Kidney (tissue), 14 donors: ENCODE results near the gene STAB1. TPM values are rescaled to one million over a fixed set of nuclear protein-coding genes. Genes with fewer than 3 reads are reported as not detected.
A peak's percentile ranks its signal among the peaks of the same experiment; 100 is the strongest.

Experiments
- DNase-seq, 5 donors: peaks; one replicate each; pipeline ENCODE4 v3.0.0-alpha.2; 2013 to 2020
- FAIRE-seq: peaks from 2 replicates; lab custom pipeline; 2012; peaks lifted over from hg19 to GRCh38; lab: Jason Lieb, UNC
- H3K27ac ChIP-seq, 2 donors: one replicate each; pipeline ENCODE4 v1.7.0; 2013; ENCODE audit warnings: low read depth in 2 of 2, low read length in 2 of 2, inconsistent platforms in 1 of 2
- H3K27me3 ChIP-seq: one replicate; pipeline ENCODE4 v1.7.1; 2013; ENCODE audit warnings: low read length, inconsistent platforms; ENCODE audit not compliant: control insufficient read depth, insufficient read depth
- H3K36me3 ChIP-seq, 3 donors: one replicate each; pipeline versions ENCODE4 v1.7.0 to v1.7.1; 2013; ENCODE audit warnings: low read length in 3 of 3, control low read depth in 1 of 3, inconsistent platforms in 1 of 3; ENCODE audit not compliant: insufficient read depth in 3 of 3, control insufficient read depth in 2 of 3
- H3K4me1 ChIP-seq, 3 donors: one replicate each; pipeline versions ENCODE4 v1.7.0 to v1.7.1; 2013; ENCODE audit warnings: low read length in 3 of 3, inconsistent platforms in 1 of 3, low read depth in 1 of 3; ENCODE audit not compliant: control insufficient read depth in 2 of 3, insufficient read depth in 2 of 3
- H3K4me3 ChIP-seq, 3 donors: one replicate each; pipeline versions ENCODE4 v1.7.0 to v1.8.1; 2013; ENCODE audit warnings: low read length in 3 of 3, control low read depth in 1 of 3, inconsistent platforms in 1 of 3
- H3K9ac ChIP-seq, 3 donors: one replicate each; pipeline versions ENCODE4 v1.7.0 to v1.7.1; 2013; ENCODE audit warnings: low read length in 3 of 3, control low read depth in 1 of 3, inconsistent platforms in 1 of 3
- H3K9me3 ChIP-seq, 3 donors: one replicate each; pipeline versions ENCODE4 v1.7.0 to v1.7.1; 2013; ENCODE audit warnings: low read length in 3 of 3, control low read depth in 1 of 3, inconsistent platforms in 1 of 3; ENCODE audit not compliant: control insufficient read depth in 2 of 3, insufficient read depth in 1 of 3
- CTCF ChIP-seq: IDR thresholded peaks from 3 replicates; pipeline ENCODE4 v1.5.1; 2012; ENCODE audit warnings: mild to moderate bottlenecking, moderate library complexity, borderline replicate concordance; ENCODE audit not compliant: insufficient read depth; ENCODE audit errors: extremely low read depth
- intact Hi-C: fragments of 100-400 bp; cut with DNase I; formaldehyde crosslinking; loops from one replicate; pipeline ENCODE4 v1.11.1; 2022
- polyA plus RNA-seq: library from polyadenylated mRNA; stranded (reverse); fragments of 350-450 nt; fragmentation: Illumina TruSeq; extraction: RNeasy Lipid Tissue Mini Kit (QIAGEN cat#74804); gene quantifications from one replicate; pipeline ENCODE4 v1.2.3, GENCODE V29; 2014; ENCODE audit warnings: low read depth, low replicate concordance; ENCODE audit not compliant: insufficient read depth
- total RNA-seq: library from RNA; stranded (reverse); fragmentation: NEBNext Ultra II Directional; extraction: Animal tissue kit (Norgen Biotek cat#: 25700); gene quantifications from one replicate; pipeline ENCODE4 v1.2.1, GENCODE V29; 2021
- donor health status: control.
- donor health status: control.
- donor health status: control.
- donor health status: control.
- donor health status: control.
- donor health status: DM: yes; HTN: yes; CAD: no.
- donor health status: Normal renal cell carcinoma (clear cell type).

The STAB1 gene
- total and polyA plus RNA-seq, 2 donors from 2014 or later: 98.4 to 379 TPM

DNA sequence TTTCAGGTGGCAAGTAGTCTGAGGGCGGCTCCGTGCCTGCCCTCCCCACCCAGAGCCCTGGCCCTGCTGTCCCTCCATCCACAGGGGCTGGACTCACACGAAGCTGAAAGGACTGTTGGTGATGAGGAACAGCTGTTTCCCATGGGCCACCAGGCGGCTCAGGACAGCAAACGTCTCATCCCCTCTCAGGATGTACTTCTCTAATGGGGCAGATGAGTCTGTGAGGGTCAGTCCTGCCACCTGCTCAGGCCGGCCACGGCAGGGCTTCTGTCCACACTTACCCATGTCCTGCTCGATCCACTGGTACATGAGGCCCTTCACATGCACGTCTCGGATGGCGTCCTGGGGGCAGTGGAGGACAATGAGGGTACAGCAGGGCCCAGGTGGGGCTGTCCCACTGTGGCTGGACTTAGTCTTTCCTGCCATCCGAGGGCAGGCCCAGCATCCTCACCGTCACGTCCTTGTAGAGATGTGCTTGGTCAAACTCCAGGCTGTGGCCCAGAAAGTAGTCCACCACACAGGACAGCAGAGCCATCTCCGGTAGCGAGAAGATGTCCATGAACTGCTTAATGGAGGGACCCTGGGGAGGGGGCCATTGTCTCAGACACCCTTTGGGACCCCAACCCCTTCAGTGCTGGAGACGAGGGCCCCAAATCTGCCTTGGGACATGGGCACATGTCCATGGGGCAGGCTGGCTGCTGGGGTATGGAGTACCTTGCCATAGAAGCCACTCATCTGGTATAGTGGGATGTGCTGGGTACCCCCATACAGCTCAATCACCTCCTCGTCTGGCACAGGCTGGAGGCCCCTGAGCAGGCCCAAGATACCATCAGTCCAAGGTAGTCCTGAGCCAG lies 32.8 kb downstream of the STAB1 start:
- Histone ChIP-seq H3K27me3 (no peaks in the 10 kb centered on the region), H3K36me3 (peaks cover 0 to 2% (median 2%) of the 10 kb centered on the region in 3 donors), H3K4me3 (no peak overlapping the region), H3K4me1 (peaks cover 0 to 28% (median 5%) of the 10 kb centered on the region in 3 donors), H3K9ac (no peak overlapping the region), H3K9me3 (no peaks in the 10 kb centered on the region), H3K27ac (no peak overlapping the region)
- DNase-seq: peak in 1 of 5 donors; percentile 71
- intact Hi-C loops: no loop called here
- no peak for FAIRE-seq
- TF ChIP-seq CTCF: no peak

- DNase-seq (peak in 2 of 5 donors; percentile 37 to 76), FAIRE-seq (no peak)
- Histone ChIP-seq H3K4me3 (no peak overlapping the region), H3K27ac (no peak overlapping the region), H3K36me3 (peaks cover 0 to 2% (median 2%) of the 10 kb centered on the region in 3 donors), H3K27me3 (no peaks in the 10 kb centered on the region), H3K9ac (no peak overlapping the region), H3K9me3 (no peaks in the 10 kb centered on the region), H3K4me1 (peaks cover 0 to 28% (median 5%) of the 10 kb centered on the region in 3 donors)
- intact Hi-C loops: no loop called here
- TF ChIP-seq CTCF: no peak
Measured at GRCh38 chr3:52528586-52529375, 33.6 kb downstream of the STAB1 start.

- Histone ChIP-seq H3K4me1 (peaks cover 0 to 25% (median 5%) of the 10 kb centered on the region in 3 donors), H3K9ac (no peak overlapping the region), H3K36me3 (peaks cover 0 to 2% (median 2%) of the 10 kb centered on the region in 3 donors), H3K27ac (peak overlapping the region; percentile 23 to 48), H3K4me3 (no peak overlapping the region), H3K9me3 (no peaks in the 10 kb centered on the region), H3K27me3 (no peaks in the 10 kb centered on the region)
- FAIRE-seq (no peak), DNase-seq (peak in 2 of 5 donors; percentile 56 to 73)
- TF ChIP-seq CTCF: no peak
- intact Hi-C loops: no loop called here
Measured at GRCh38 chr3:52529376-52530333, 34.5 kb downstream of the STAB1 start.
